Measurements from ENCODE around the gene COL6A1.

COL6A1 gene

GRCh38 chr21:45981151-45982091 is at the start of gene COL6A1:
Gene COL6A1 (plus strand): TSS chr21:45981770. CDS start chr21:45981851, 81 bp downstream.
- no peak for DNase-seq

GRCh38 chr21:45932922-45933502 is 48.6 kb upstream of the COL6A1 start:
- no peak for DNase-seq

GRCh38 chr21:45934085-45934484 is 47.5 kb upstream of the COL6A1 start:
- no peak for DNase-seq

GRCh38 chr21:45934554-45934953 is 47.0 kb upstream of the COL6A1 start:
- DNase-seq: no peak

- DNase-seq: no peak
These were observed 45.9 kb upstream of the COL6A1 start for GRCh38 chr21:45935628-45936027.

DNA sequence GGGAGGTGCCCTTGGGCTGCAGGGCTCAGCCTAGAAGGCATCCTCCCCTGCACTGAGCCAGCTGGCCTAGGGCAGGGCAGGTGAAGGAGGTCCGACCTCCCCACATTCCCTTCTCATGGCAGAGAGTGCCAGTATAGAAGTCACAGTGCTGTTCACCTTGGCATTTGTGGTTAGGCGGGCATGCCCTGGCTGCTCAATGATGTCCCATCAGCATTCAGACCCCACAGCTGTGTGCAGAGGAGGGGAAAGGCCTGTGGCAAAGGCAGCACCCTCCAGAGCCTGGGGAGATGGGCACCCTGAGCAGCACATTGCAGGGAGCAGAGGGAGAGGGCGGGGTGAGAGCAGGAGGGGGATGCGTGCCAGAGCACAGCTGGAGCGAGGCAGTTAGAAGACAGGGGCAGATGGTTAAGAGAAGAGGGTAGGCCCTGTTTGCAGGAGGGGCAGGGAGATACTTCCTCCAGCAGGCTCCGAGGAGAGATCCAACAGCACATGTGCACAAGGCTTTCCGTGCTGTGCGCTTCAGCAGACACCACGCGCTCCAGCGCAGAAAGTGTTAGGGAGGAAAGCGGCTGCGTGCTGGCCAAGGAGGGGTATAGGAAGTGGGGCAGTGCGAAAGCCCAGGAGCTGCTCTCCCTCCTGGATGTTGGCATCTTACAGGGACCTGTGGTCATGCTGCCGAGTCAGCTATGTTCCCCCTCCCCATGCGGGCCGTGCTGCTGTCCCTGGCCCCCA is 43.7 kb upstream of the COL6A1 start:
- DNase-seq: no peak

- no peak for DNase-seq
These were observed 43.2 kb upstream of the COL6A1 start for GRCh38 chr21:45938453-45938755.

DNA sequence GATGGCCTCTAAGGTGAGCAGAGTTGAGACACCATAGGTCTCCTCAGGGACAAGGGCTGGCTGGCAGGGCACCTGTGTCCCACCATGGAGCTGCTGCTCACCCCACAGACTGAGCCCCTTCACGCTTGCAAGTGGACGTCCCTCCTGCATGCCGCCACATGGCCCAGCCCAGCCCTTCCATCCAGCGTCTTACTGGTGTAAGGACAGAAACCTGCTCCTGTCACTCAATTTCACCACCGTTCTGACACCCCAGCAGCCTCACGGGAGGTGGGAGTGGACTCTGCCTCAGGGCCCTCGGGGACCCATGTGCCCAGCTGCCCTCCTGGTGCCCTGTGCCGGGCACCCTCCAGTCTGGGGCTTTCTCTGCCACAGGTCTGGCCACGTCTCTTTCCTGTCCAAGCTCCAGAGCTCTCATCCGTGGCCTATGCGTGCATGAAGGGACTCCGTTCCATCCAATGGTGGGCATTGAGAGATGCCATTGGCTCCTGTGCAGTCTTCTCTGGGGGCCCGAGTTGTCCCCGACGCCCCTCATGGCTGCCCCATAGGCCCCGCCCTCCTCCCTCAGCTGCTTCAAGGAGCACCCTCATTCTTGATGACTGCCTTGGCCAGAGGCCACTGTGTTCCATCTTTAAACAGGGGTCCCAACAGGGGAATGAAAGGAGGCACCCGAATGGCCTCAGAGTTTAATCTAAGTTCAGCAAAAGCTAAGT is 42.6 kb upstream of the COL6A1 start:
- DNase-seq: no peak

DNA sequence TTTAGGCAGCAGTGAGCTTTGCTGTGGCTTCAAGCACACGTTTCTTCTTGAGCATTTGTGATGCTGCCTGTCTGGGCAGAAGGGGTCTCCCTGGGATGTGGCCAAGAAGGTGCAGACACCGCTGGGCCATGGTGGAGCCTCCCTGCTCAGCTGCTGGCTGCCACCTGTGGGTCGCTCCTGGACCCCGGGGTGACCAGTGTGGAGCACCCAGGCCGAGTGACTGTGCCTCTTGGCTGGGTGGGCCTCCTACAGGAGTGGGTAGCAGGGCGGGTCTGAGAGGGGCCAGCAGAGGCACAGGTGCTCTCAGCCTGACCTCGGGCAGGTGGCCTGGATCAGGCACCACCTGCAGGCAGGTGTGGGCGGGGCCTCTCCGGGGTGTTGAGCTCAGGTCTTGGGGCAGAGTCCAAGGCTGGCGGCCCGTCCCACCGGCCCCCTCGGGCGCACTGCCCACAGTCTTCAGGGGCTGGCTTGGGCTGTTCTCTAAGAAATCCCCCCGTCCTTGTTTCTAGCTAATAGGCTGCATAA is 42.0 kb upstream of the COL6A1 start:
- no peak for DNase-seq

GRCh38 chr21:45940091-45940490 is 41.5 kb upstream of the COL6A1 start:
- no peak for DNase-seq

DNA sequence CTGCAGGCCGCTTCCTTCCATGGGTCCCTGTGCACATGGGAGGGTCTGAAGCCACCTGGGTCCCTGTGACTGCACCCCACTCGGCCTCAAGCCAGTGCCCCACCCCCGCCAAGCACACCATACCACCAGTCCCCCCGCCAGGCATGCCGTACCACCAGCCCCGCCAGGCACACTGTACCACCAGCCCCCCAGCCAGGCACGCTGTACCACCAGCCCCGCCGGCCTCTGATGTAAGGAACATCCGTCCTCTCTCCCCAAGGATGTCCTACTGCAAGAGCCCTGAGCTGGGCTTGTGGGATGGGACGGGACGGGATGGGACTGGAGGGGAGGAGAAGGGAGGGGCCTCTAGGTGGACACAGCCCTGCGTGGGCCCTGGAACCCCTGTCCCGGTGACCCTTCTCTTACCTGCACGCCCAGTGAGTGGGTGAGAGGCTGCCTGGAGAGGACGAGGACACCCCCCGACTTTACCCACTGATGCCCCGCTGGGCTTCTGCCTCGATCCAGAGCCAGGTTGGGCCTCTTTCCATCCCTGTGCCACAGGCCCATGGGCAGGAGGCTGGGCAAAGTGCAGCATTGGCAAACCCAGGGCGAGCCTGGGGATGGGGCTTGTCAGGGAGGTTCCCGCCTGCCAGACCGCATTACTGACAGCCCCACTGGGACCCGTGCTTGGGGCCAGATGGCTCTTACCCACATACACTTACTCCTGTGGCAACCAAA is 40.8 kb upstream of the COL6A1 start:
- DNase-seq: no peak

GRCh38 chr21:45941338-45941710 is 40.2 kb upstream of the COL6A1 start:
- DNase-seq: no peak

GRCh38 chr21:45941717-45942546 is 39.6 kb upstream of the COL6A1 start:
- DNase-seq: no peak

- no peak for DNase-seq
These were observed 38.6 kb upstream of the COL6A1 start for GRCh38 chr21:45942755-45943629.

- no peak for DNase-seq
These were observed 37.7 kb upstream of the COL6A1 start for GRCh38 chr21:45943630-45944540.

GRCh38 chr21:45944601-45945000 is 37.0 kb upstream of the COL6A1 start:
- no peak for DNase-seq

DNA sequence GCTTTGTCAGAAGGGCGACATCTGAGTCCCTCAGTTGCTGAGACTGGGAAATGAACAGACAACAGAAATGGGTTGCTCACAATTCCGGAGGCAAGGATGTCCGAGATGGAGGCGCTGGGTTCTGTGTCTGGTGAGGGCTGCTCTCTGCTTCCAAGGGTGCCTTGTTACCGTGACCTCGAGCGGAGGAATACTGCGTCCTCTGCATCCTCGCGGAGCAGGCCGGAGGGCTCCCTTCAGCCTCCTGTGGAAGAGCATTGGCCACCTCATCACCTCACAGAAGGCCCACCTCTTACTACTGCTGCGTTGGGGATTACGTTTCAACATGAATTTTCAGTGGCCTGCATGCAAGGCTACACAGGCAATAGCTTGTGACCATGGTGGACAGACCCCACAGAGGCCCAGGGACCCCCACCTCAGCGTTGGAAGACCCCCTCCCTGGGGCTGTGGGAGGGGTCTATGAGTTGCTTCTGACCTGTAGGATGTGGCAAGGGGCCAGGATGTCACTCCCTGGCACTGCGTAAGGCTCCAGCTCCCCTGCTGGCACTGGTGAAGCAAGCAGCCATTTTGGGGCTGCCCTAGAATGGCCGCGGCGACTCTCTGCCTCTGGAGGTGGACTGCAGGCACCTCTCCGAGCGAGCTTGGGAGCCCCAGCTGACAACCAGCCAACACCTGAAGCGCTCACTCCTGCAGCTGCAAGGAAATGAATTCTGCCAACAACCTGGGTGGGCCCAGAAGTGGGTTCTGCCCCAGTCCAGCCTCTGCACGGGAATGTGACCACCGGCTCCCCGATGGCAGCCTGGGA is 36.3 kb upstream of the COL6A1 start:
- DNase-seq: no peak

GRCh38 chr21:45945868-45946210 is 35.7 kb upstream of the COL6A1 start:
- DNase-seq: no peak
